ENCODE results near the gene XRCC3. TPM values are rescaled to one million over a fixed set of nuclear protein-coding genes. Genes with fewer than 3 reads are reported as not detected.
"Not testable (repeated sequence)": the region's sequence is repeated elsewhere in the genome, so short reads cannot be mapped to it uniquely, and the experiment has no call there.

XRCC3 gene
- total and polyA plus RNA-seq, 4 donors = 1.7 to 14.1 (median 2.8) TPM

DNA sequence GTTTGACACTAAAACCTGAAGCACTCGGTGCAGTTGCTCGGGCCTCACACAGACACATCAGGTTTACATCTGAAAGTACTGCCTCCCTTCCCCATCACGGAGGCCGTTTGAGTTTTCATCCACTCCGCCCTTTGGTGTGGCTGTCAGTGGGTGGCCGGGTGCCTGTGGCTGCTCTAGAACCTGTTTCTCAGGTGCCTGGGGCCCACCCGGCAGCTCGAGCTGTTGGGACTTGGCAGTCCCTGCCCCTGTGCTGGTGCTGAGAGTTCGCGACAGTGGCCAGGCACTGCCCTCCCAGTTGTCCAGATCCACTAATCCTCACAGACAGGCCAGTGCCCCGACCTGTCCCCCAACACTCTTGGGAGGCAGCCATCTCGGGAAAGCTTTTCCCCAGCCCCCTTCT lies 22.4 kb downstream of the XRCC3 start:
- WGBS = 91% methylated on average over 12 of the region's 12 CpGs
- Histone ChIP-seq H3K4me3 (ENCODE audit: low read depth in 1 of 3, low read length in 3 of 3) (no peak overlapping the region), H3K9me3 (ENCODE audit: control insufficient read depth in 4 of 4, low read length in 3 of 4) (no peaks in the 10 kb centered on the region), H3K27ac (ENCODE audit: low read depth in 1 of 2, low read length in 2 of 2) (no peak overlapping the region), H3K36me3 (ENCODE audit: control insufficient read depth in 4 of 4, insufficient read depth in 3 of 4, low read depth in 1 of 4, low read length in 3 of 4) (peaks cover 20 to 35% (median 28%) of the 10 kb centered on the region in 4 donors), H3K9ac (ENCODE audit: low read depth in 1 of 2, low read length in 2 of 2) (no peak overlapping the region), H3K27me3 (ENCODE audit: control insufficient read depth in 4 of 4, insufficient read depth in 4 of 4, low read length in 3 of 4) (no peaks in the 10 kb centered on the region), H3K4me1 (ENCODE audit: control insufficient read depth in 4 of 4, insufficient read depth in 4 of 4, low read length in 3 of 4) (peaks cover 0 to 2% (median 1%) of the 10 kb centered on the region in 4 donors)
- TF ChIP-seq GABPA (IDR thresholded peaks at IDR 0.05 in 1 of 2, conservative IDR thresholded peaks at IDR 0.05 in 1 of 2) = no peak
- DNase-seq (ENCODE audit: low spot score) = no peak

DNA sequence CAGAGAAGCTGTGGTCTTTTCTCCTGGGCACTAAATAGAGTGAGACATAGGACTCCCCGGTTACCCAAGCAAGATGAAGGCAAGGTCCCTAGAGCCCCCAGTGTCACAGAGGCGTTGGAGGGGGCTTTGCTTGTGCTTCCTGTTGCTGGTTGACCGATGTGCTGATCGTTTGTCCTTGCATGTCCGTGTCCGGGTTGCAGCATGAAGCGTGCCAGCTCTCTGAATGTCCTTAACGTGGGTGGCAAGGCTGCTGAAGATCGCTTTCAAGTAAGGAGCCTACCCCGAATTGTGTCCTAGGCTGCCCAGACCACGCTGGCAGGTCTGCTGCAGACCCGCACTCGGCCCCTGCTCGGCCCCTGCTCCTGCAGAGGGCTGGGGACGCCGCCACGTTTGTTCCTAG lies 23.1 kb downstream of the XRCC3 start:
- 95% methylated on average over 17 of the region's 17 CpGs for WGBS
- no peaks in the 10 kb centered on the region for H3K27me3 ChIP-seq (ENCODE audit: control insufficient read depth in 4 of 4, insufficient read depth in 4 of 4, low read length in 3 of 4)
- no peak overlapping the region for H3K4me3 ChIP-seq (ENCODE audit: low read depth in 1 of 3, low read length in 3 of 3)
- DNase-seq (ENCODE audit: low spot score) = no peak
- peaks cover 20 to 36% (median 29%) of the 10 kb centered on the region in 4 donors for H3K36me3 ChIP-seq (ENCODE audit: control insufficient read depth in 4 of 4, insufficient read depth in 3 of 4, low read depth in 1 of 4, low read length in 3 of 4)
- peaks cover 0 to 2% (median under 1%) of the 10 kb centered on the region in 4 donors for H3K4me1 ChIP-seq (ENCODE audit: control insufficient read depth in 4 of 4, insufficient read depth in 4 of 4, low read length in 3 of 4)
- H3K27ac ChIP-seq (ENCODE audit: low read depth in 1 of 2, low read length in 2 of 2) = no peak overlapping the region
- TF ChIP-seq SP1 (IDR thresholded peaks at IDR 0.05) (no peak), YY1 (IDR thresholded peaks at IDR 0.05) (no peak)
- TF ChIP-seq, protein P1, sequence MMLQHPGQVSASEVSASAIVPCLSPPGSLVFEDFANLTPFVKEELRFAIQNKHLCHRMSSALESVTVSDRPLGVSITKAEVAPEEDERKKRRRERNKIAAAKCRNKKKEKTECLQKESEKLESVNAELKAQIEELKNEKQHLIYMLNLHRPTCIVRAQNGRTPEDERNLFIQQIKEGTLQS (IDR thresholded peaks at IDR 0.05) = no peak
- no peaks in the 10 kb centered on the region for H3K9me3 ChIP-seq (ENCODE audit: control insufficient read depth in 4 of 4, low read length in 3 of 4)
- no peak overlapping the region for H3K9ac ChIP-seq (ENCODE audit: low read depth in 1 of 2, low read length in 2 of 2)

DNA sequence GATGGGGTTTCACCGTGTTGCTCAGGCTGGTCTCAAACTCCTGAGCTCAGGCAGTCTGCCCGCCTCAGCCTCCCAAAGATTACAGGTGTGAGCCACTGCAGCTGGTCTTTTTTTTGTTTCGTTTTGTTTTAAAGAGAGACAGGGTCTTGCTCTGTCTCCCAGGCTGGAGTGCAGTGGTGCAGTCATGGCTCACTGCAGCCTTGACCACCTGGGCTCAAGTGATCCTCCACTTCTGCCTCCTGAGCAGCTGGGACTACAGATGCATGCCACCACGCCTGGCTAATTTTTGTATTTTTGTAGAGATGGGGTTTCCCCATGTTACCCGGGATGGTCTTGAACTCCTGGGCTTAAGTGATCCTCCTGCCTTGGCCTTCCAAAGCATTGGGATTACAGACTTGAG lies 23.6 kb downstream of the XRCC3 start:
- not testable (repeated sequence) for DNase-seq (ENCODE audit: low spot score); H3K9me3 ChIP-seq (ENCODE audit: control insufficient read depth in 4 of 4, low read length in 3 of 4); H3K27ac ChIP-seq (ENCODE audit: low read depth in 1 of 2, low read length in 2 of 2); H3K4me1 ChIP-seq (ENCODE audit: control insufficient read depth in 4 of 4, insufficient read depth in 4 of 4, low read length in 3 of 4); H3K9ac ChIP-seq (ENCODE audit: low read depth in 1 of 2, low read length in 2 of 2); H3K4me3 ChIP-seq (ENCODE audit: low read depth in 1 of 3, low read length in 3 of 3); H3K27me3 ChIP-seq (ENCODE audit: control insufficient read depth in 4 of 4, insufficient read depth in 4 of 4, low read length in 3 of 4)
- 96% methylated on average over 5 of the region's 5 CpGs for WGBS
- H3K36me3 ChIP-seq (ENCODE audit: control insufficient read depth in 4 of 4, insufficient read depth in 3 of 4, low read depth in 1 of 4, low read length in 3 of 4) = peaks cover 20 to 40% (median 31%) of the 10 kb centered on the region in 4 donors

DNA sequence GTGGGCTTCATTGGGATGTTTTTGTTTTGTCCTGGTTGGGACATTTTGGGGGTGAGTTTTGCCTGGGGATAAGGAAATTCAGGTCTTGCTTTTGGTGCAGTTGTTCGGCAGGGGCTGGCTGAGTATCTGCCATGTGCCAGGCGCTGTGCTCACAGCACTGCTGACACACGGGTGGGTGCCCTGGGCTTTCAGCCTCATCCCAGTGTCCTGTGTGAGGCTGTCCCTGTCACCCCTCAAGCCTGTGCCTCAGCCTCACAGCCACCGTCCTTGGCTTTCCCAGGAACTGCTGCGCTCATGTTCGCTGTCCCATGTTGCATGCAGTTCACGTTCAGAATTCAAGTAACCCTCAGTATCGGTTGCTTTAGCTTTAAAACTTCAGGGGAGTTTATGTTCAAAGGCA lies 24.9 kb downstream of the XRCC3 start:
- peaks cover 22 to 51% (median 32%) of the 10 kb centered on the region in 4 donors for H3K36me3 ChIP-seq (ENCODE audit: control insufficient read depth in 4 of 4, insufficient read depth in 3 of 4, low read depth in 1 of 4, low read length in 3 of 4)
- H3K27me3 ChIP-seq (ENCODE audit: control insufficient read depth in 4 of 4, insufficient read depth in 4 of 4, low read length in 3 of 4) = no peaks in the 10 kb centered on the region
- H3K9me3 ChIP-seq (ENCODE audit: control insufficient read depth in 4 of 4, low read length in 3 of 4) = no peaks in the 10 kb centered on the region
- 95% methylated on average over 8 of the region's 8 CpGs for WGBS
- no peak overlapping the region for H3K4me3 ChIP-seq (ENCODE audit: low read depth in 1 of 3, low read length in 3 of 3)
- no peak overlapping the region for H3K9ac ChIP-seq (ENCODE audit: low read depth in 1 of 2, low read length in 2 of 2)
- H3K4me1 ChIP-seq (ENCODE audit: control insufficient read depth in 4 of 4, insufficient read depth in 4 of 4, low read length in 3 of 4) = peaks cover 0 to 1% (median 0%) of the 10 kb centered on the region in 4 donors
- H3K27ac ChIP-seq (ENCODE audit: low read depth in 1 of 2, low read length in 2 of 2) = no peak overlapping the region
- TF ChIP-seq NR2F2 (IDR thresholded peaks at IDR 0.05) = no peak
- DNase-seq (ENCODE audit: low spot score) = no peak

DNA sequence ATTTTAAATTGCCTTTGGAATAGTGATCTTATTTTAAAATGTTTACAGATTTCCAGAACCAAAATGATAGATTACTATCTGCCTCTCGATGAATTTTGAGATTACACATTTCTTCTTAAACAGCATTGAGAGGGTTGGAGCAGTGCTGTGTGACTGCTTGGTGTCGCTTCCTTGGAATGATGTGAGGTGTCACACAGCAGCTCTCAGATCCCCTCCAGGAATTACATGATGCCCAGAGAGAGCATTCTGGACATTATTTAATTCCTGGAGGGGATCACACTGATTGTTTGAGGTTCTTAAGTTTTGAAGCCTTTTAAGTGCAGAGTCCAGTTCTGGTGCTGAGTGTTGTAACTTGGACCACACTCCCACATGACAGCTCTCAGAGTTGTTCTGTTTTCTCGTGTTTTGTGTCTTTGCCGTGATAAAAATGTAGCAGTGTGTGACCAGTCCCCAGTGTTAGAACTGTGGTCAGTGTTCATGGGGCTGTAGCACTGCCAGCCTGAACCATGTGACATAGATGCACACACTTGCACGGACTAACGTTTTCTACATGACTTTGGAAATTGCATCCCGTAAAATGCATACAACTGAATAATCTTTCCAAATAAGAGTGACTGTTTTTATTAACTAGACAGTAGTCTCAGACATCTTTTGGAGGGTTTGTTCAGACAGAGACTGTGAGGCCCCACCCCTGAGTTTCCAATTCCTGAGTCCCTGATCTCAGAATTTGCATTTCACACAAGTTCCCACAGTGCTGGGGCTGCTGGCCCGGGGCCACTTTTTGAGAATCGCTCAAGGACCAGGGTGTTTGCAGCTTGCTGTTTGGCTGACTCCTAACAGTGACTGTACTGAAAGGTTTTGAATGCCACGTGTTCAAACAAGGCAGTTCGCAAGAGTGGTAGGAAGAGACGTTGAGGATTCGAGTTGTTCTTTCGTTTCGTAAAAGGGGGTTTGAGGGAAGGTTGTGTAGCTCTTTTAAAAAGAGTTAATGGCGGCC lies 26.0 kb downstream of the XRCC3 start:
- H3K27me3 ChIP-seq (ENCODE audit: control insufficient read depth in 4 of 4, insufficient read depth in 4 of 4, low read length in 3 of 4) = no peaks in the 10 kb centered on the region
- TF ChIP-seq RXRA (IDR thresholded peaks at IDR 0.05) (no peak), HNF4A (conservative IDR thresholded peaks at IDR 0.05) (no peak), JUND (IDR thresholded peaks at IDR 0.05) (no peak), NR2F2 (IDR thresholded peaks at IDR 0.05) (no peak), FOXA2 (IDR thresholded peaks at IDR 0.05) (no peak), EGR1 (IDR thresholded peaks at IDR 0.05; ENCODE audit: low read depth in 2 of 2) (no peak), FOXA1 (IDR thresholded peaks at IDR 0.05) (no peak), HNF4G (IDR thresholded peaks at IDR 0.05) (no peak)
- TF ChIP-seq, protein P1 (IDR thresholded peaks at IDR 0.05) = no peak
- TF ChIP-seq, protein P2, sequence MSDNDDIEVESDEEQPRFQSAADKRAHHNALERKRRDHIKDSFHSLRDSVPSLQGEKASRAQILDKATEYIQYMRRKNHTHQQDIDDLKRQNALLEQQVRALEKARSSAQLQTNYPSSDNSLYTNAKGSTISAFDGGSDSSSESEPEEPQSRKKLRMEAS (IDR thresholded peaks at IDR 0.05) = no peak
- TF ChIP-seq, protein P3, sequence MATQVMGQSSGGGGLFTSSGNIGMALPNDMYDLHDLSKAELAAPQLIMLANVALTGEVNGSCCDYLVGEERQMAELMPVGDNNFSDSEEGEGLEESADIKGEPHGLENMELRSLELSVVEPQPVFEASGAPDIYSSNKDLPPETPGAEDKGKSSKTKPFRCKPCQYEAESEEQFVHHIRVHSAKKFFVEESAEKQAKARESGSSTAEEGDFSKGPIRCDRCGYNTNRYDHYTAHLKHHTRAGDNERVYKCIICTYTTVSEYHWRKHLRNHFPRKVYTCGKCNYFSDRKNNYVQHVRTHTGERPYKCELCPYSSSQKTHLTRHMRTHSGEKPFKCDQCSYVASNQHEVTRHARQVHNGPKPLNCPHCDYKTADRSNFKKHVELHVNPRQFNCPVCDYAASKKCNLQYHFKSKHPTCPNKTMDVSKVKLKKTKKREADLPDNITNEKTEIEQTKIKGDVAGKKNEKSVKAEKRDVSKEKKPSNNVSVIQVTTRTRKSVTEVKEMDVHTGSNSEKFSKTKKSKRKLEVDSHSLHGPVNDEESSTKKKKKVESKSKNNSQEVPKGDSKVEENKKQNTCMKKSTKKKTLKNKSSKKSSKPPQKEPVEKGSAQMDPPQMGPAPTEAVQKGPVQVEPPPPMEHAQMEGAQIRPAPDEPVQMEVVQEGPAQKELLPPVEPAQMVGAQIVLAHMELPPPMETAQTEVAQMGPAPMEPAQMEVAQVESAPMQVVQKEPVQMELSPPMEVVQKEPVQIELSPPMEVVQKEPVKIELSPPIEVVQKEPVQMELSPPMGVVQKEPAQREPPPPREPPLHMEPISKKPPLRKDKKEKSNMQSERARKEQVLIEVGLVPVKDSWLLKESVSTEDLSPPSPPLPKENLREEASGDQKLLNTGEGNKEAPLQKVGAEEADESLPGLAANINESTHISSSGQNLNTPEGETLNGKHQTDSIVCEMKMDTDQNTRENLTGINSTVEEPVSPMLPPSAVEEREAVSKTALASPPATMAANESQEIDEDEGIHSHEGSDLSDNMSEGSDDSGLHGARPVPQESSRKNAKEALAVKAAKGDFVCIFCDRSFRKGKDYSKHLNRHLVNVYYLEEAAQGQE (IDR thresholded peaks at IDR 0.05) = no peak

More for the DNA sequence above, 26.0 kb downstream of the XRCC3 start:
- H3K36me3 ChIP-seq (ENCODE audit: control insufficient read depth in 4 of 4, insufficient read depth in 3 of 4, low read depth in 1 of 4, low read length in 3 of 4) = peaks cover 23 to 45% (median 36%) of the 10 kb centered on the region in 4 donors
- no peak for DNase-seq (ENCODE audit: low spot score)
- WGBS = 85% methylated on average over 16 of the region's 16 CpGs
- H3K4me3 ChIP-seq (ENCODE audit: low read depth in 1 of 3, low read length in 3 of 3) = no peak overlapping the region
- no peaks in the 10 kb centered on the region for H3K9me3 ChIP-seq (ENCODE audit: control insufficient read depth in 4 of 4, low read length in 3 of 4)
- no peaks in the 10 kb centered on the region for H3K4me1 ChIP-seq (ENCODE audit: control insufficient read depth in 4 of 4, insufficient read depth in 4 of 4, low read length in 3 of 4)
- no peak overlapping the region for H3K9ac ChIP-seq (ENCODE audit: low read depth in 1 of 2, low read length in 2 of 2)
- no peak overlapping the region for H3K27ac ChIP-seq (ENCODE audit: low read depth in 1 of 2, low read length in 2 of 2)

Measured in liver (tissue), 9 donors.